Endothelial cell of umbilical vein (primary cell): Measurements from ENCODE around the gene LONP2.

ENCODE experiments used
- CTCF ChIP-seq, 2 donors: IDR thresholded peaks; 1 replicate in 1 of 2; 2 replicates in 1 of 2; pipeline ENCODE4 v1.5.1; 2011; ENCODE audit warnings: low read length in 2 of 2, mild to moderate bottlenecking in 2 of 2, moderate library complexity in 2 of 2, control low read depth in 1 of 2, inconsistent platforms in 1 of 2, low read depth in 1 of 2; ENCODE audit not compliant: insufficient read depth in 1 of 2; ENCODE audit errors: extremely low read depth in 1 of 2
- EZH2 ChIP-seq: IDR thresholded peaks from 2 replicates; pipeline ENCODE4 v1.6.1; 2012; ENCODE audit warnings: borderline replicate concordance, low read depth, mild to moderate bottlenecking, moderate library complexity, low read length, inconsistent platforms; ENCODE audit not compliant: severe bottlenecking
- MAX ChIP-seq: IDR thresholded peaks from 2 replicates; pipeline ENCODE4 v1.6.1; 2011; ENCODE audit not compliant: insufficient read depth, insufficient read length

- TF ChIP-seq CTCF (IDR thresholded peaks at IDR 0.05; ENCODE audit: extremely low read depth in 1 of 2, insufficient read depth in 1 of 2, low read depth in 1 of 2, low read length in 2 of 2): no peak
- TF ChIP-seq MAX: no peak
- no peak for TF ChIP-seq EZH2
These were observed 27.6 kb downstream of the LONP2 start for GRCh38 chr16:48271728-48272127.
